ENCODE measurements around the gene SLC27A4.

GRCh38 chr9:128344931-128345605 is 4.7 kb downstream of the SLC27A4 start:
- TF ChIP-seq EZH2phosphoT487 (IDR thresholded peaks at IDR 0.05; ENCODE audit: insufficient read depth, low read depth) (no peak), EZH2 (IDR thresholded peaks at IDR 0.05; ENCODE audit: insufficient read depth, poor library complexity, severe bottlenecking) (no peak)

Measured in GM23248 (cell line).